ENCODE data around the gene TBC1D5.

DNA sequence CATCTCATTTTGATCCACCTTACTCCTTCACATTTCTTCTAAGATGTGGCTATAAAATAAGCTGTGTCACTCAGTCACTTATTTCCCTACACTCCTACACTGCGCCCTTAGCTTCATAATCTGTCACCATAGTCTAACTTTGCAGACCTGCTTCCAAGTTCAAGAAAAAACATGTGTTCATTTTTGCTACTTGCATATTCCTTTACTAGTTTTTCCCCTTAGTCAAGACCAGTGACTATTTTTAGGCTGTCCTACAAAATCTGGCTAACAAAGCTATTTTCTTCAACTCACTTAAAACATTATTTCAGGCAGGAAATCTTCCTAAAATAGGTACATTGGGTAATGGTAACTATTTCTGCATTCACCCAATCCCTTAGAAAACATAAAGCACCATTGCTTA lies 272.5 kb downstream of the TBC1D5 start:
- TF ChIP-seq, protein P1, sequence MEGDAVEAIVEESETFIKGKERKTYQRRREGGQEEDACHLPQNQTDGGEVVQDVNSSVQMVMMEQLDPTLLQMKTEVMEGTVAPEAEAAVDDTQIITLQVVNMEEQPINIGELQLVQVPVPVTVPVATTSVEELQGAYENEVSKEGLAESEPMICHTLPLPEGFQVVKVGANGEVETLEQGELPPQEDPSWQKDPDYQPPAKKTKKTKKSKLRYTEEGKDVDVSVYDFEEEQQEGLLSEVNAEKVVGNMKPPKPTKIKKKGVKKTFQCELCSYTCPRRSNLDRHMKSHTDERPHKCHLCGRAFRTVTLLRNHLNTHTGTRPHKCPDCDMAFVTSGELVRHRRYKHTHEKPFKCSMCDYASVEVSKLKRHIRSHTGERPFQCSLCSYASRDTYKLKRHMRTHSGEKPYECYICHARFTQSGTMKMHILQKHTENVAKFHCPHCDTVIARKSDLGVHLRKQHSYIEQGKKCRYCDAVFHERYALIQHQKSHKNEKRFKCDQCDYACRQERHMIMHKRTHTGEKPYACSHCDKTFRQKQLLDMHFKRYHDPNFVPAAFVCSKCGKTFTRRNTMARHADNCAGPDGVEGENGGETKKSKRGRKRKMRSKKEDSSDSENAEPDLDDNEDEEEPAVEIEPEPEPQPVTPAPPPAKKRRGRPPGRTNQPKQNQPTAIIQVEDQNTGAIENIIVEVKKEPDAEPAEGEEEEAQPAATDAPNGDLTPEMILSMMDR (IDR thresholded peaks at IDR 0.05; ENCODE audit: low read depth, low read length): no peak
- TF ChIP-seq MYC (IDR thresholded peaks at IDR 0.05; ENCODE audit: low read depth, low read length) (no peak), POLR2A (IDR thresholded peaks at IDR 0.05; ENCODE audit: extremely low read depth, insufficient read length) (no peak)
- TF ChIP-seq, protein P2, sequence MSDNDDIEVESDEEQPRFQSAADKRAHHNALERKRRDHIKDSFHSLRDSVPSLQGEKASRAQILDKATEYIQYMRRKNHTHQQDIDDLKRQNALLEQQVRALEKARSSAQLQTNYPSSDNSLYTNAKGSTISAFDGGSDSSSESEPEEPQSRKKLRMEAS (IDR thresholded peaks at IDR 0.05; ENCODE audit: low read depth, low read length): no peak

All from NB4 (cell line).